ENCODE data around the gene KDM4B. TPM values are rescaled to one million over a fixed set of nuclear protein-coding genes. Genes with fewer than 3 reads are reported as not detected.
A peak's percentile ranks its signal among the peaks of the same experiment; 100 is the strongest.

Gene KDM4B
- total and polyA plus RNA-seq, 7 donors: 9.3 to 45.9 (median 29.5) TPM

GRCh38 chr19:5186293-5187050, 217.6 kb downstream of the KDM4B start:
- H3K27me3 ChIP-seq (ENCODE audit: insufficient read depth in 3 of 3, low read length in 2 of 3): peaks cover 0 to 8% (median 2%) of the 10 kb centered on the region in 3 donors
- TF ChIP-seq CTCF (IDR thresholded peaks at IDR 0.05): no peak
- H3K36me3 ChIP-seq (ENCODE audit: insufficient read depth in 1 of 2, low read depth in 1 of 2): no peaks in the 10 kb centered on the region
- no peaks in the 10 kb centered on the region for H3K9me3 ChIP-seq
- ATAC-seq (no peak), DNase-seq (peak in 1 of 2 donors; percentile 37)
- 34 to 42% (median 42%) methylated on average over 7 of the region's 7 CpGs for WGBS, 3 donors
- intact Hi-C loops (cut with DNase I): no loop called here
- H3K4me3 ChIP-seq: no peak overlapping the region
- H3K4me1 ChIP-seq: no peaks in the 10 kb centered on the region
- H3K27ac ChIP-seq: no peak overlapping the region

- intact Hi-C loops (cut with DNase I): no loop called here
Observed at GRCh38 chr19:5188548-5189317, 219.8 kb downstream of the KDM4B start.

GRCh38 chr19:5189318-5189607, 220.3 kb downstream of the KDM4B start:
- intact Hi-C loops (cut with DNase I): no loop called here
- H3K4me3 ChIP-seq: no peak overlapping the region
- H3K9me3 ChIP-seq: no peaks in the 10 kb centered on the region
- ATAC-seq: no peak
- 21 to 37% (median 22%) methylated on average over 6 of the region's 6 CpGs for WGBS, 3 donors
- no peak for DNase-seq
- no peaks in the 10 kb centered on the region for H3K4me1 ChIP-seq
- H3K27ac ChIP-seq: no peak overlapping the region
- H3K36me3 ChIP-seq (ENCODE audit: insufficient read depth in 1 of 2, low read depth in 1 of 2): no peaks in the 10 kb centered on the region
- no peak for TF ChIP-seq CTCF (IDR thresholded peaks at IDR 0.05)
- H3K27me3 ChIP-seq (ENCODE audit: insufficient read depth in 3 of 3, low read length in 2 of 3): peaks cover 0 to 7% (median 2%) of the 10 kb centered on the region in 3 donors

More at GRCh38 chr19:5188548-5189317, 219.8 kb downstream of the KDM4B start:
- DNase-seq: no peak
- no peak for ATAC-seq
- peaks cover 0 to 7% (median 2%) of the 10 kb centered on the region in 3 donors for H3K27me3 ChIP-seq (ENCODE audit: insufficient read depth in 3 of 3, low read length in 2 of 3)
- 53 to 66% (median 54%) methylated on average over 19 of the region's 19 CpGs for WGBS, 3 donors
- H3K9me3 ChIP-seq: no peaks in the 10 kb centered on the region
- H3K4me3 ChIP-seq: no peak overlapping the region
- no peak for TF ChIP-seq CTCF (IDR thresholded peaks at IDR 0.05)
- no peaks in the 10 kb centered on the region for H3K36me3 ChIP-seq (ENCODE audit: insufficient read depth in 1 of 2, low read depth in 1 of 2)
- no peak overlapping the region for H3K27ac ChIP-seq
- H3K4me1 ChIP-seq: no peaks in the 10 kb centered on the region

- Histone ChIP-seq H3K4me1 (no peaks in the 10 kb centered on the region), H3K4me3 (no peak overlapping the region), H3K27me3 (ENCODE audit: insufficient read depth in 3 of 3, low read length in 2 of 3) (peaks cover 0 to 7% (median 2%) of the 10 kb centered on the region in 3 donors), H3K27ac (no peak overlapping the region), H3K9me3 (no peaks in the 10 kb centered on the region), H3K36me3 (ENCODE audit: insufficient read depth in 1 of 2, low read depth in 1 of 2) (no peaks in the 10 kb centered on the region)
- TF ChIP-seq CTCF (IDR thresholded peaks at IDR 0.05): no peak
- intact Hi-C loops (cut with DNase I): no loop called here
- DNase-seq (no peak), ATAC-seq (no peak)
- 80 to 85% (median 85%) methylated on average over 4 to 5 of the region's 5 CpGs for WGBS, 3 donors
Observed at GRCh38 chr19:5191091-5191490, 222.2 kb downstream of the KDM4B start.

All from psoas muscle (tissue), 8 donors.